ENCODE data around the gene ZNF268. TPM values are rescaled to one million over a fixed set of nuclear protein-coding genes. Genes with fewer than 3 reads are reported as not detected.

ZNF268 gene
- polyA plus RNA-seq, 3 donors, result 3.3 to 6.0 (median 5.8) TPM

DNA sequence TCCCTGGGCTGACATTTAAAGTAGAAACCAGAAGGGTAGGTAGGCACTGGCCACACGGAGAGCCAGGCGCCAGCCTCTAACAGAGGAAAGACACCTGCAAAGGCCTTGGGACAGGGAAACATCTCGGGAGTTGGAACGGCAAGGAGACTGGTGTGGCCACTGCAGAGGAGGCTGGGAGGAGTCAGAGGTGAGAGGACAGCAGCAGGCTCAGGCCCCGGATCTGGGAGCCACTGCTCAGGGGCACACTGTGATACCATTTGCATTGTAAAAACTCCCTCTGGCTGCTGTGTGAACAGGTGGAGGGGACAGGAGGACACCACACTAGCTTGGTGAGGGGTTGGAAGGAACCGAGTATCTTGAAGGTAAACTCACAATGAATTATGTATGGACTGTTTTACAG lies 51.7 kb downstream of the ZNF268 start:
- no peak overlapping the region for H3K4me2 ChIP-seq (replicated peaks; ENCODE audit: extremely low read depth, low read length, poor library complexity, severe bottlenecking)
- no peaks in the 10 kb centered on the region for H3K27me3 ChIP-seq (ENCODE audit: control insufficient read depth in 2 of 2, insufficient read depth in 2 of 2, low read length in 2 of 2)
- peaks cover 0 to 2% (median 2%) of the 10 kb centered on the region in 3 donors for H3K27me3 Mint-ChIP-seq (ENCODE audit: low read depth in 3 of 3)
- no peak overlapping the region for H3K4me3 ChIP-seq (replicated peaks in 1 of 3; ENCODE audit: low read depth in 2 of 3, low read length in 3 of 3)
- TF ChIP-seq, protein P1, sequence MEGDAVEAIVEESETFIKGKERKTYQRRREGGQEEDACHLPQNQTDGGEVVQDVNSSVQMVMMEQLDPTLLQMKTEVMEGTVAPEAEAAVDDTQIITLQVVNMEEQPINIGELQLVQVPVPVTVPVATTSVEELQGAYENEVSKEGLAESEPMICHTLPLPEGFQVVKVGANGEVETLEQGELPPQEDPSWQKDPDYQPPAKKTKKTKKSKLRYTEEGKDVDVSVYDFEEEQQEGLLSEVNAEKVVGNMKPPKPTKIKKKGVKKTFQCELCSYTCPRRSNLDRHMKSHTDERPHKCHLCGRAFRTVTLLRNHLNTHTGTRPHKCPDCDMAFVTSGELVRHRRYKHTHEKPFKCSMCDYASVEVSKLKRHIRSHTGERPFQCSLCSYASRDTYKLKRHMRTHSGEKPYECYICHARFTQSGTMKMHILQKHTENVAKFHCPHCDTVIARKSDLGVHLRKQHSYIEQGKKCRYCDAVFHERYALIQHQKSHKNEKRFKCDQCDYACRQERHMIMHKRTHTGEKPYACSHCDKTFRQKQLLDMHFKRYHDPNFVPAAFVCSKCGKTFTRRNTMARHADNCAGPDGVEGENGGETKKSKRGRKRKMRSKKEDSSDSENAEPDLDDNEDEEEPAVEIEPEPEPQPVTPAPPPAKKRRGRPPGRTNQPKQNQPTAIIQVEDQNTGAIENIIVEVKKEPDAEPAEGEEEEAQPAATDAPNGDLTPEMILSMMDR (IDR thresholded peaks at IDR 0.05), result no peak
- peaks cover 57 to 93% (median 82%) of the 10 kb centered on the region in 7 donors for H3K9me3 Mint-ChIP-seq
- peaks cover 89 to 96% of the 10 kb centered on the region in 2 donors for H3K9me3 ChIP-seq (replicated peaks in 1 of 2; ENCODE audit: control insufficient read depth in 1 of 2, insufficient read depth in 1 of 2, low read length in 2 of 2)
- no peaks in the 10 kb centered on the region for H4K20me1 ChIP-seq (ENCODE audit: insufficient read depth, low read length)
- H3K4me1 ChIP-seq (ENCODE audit: control insufficient read depth in 1 of 2, insufficient read depth in 2 of 2, low read length in 2 of 2), result no peaks in the 10 kb centered on the region
- no peaks in the 10 kb centered on the region for H3K36me3 ChIP-seq (replicated peaks in 1 of 2; ENCODE audit: control insufficient read depth in 1 of 2, insufficient read depth in 2 of 2, low read length in 2 of 2)
- no peak overlapping the region for H3K27ac ChIP-seq (ENCODE audit: low read depth in 1 of 2, low read length in 2 of 2)
- H3K36me3 Mint-ChIP-seq, result no peaks in the 10 kb centered on the region
- no peak overlapping the region for H3K4me3 Mint-ChIP-seq
- intact Hi-C loops (cut with micrococcal nuclease), result no loop called here
- no peak for DNase-seq
- no peaks in the 10 kb centered on the region for H3K79me2 ChIP-seq (ENCODE audit: insufficient read depth, low read length)
- H3K9ac ChIP-seq (ENCODE audit: insufficient read depth, low read length, poor library complexity, severe bottlenecking), result no peak overlapping the region
- no peak overlapping the region for H3K27ac Mint-ChIP-seq
- H3K4me1 Mint-ChIP-seq, result no peaks in the 10 kb centered on the region
- H2AFZ ChIP-seq (ENCODE audit: insufficient read depth, low read depth, low read length, poor library complexity, severe bottlenecking), result no peak overlapping the region
- 88% methylated on average over 4 of the region's 6 CpGs for WGBS (ENCODE audit: insufficient coverage)

DNA sequence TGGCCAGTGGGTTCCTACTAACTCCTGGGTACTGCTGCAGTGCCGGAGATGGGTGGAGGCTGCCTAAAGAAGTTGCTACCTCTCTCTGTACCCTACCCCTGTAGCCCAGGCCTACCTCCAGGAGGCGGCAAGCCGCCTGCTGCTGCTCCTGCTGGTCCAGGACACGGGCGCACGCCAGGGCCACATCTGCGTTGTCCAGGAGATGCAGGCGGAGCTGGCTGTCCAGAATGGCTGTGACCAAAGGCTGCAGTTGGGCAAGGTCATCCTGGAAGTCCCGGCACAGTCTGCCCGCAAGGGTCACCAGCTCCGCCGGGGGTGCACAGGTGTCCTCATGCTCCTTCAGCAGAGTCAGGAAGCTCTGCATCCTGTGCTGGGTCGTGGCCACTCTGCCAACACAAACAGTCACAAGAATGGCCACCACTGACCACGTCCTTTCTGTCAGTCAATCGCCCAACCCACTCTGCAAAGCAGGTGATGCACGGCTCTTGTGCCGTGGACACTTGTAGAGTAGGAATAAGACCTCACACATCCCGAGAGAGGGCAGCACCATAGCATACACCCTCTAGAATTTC lies 52.8 kb downstream of the ZNF268 start:
- WGBS (ENCODE audit: insufficient coverage), result 92% methylated on average over 16 of the region's 18 CpGs
- Mint-ChIP-seq H3K27ac (no peak overlapping the region), H3K4me3 (no peak overlapping the region), H3K27me3 (ENCODE audit: low read depth in 3 of 3) (peaks cover 0 to 2% (median 2%) of the 10 kb centered on the region in 3 donors), H3K36me3 (no peaks in the 10 kb centered on the region), H3K4me1 (no peaks in the 10 kb centered on the region), H3K9me3 (peaks cover 52 to 86% (median 79%) of the 10 kb centered on the region in 7 donors)
- no peak overlapping the region for H2AFZ ChIP-seq (ENCODE audit: insufficient read depth, low read depth, low read length, poor library complexity, severe bottlenecking)
- no peak overlapping the region for H3K4me3 ChIP-seq (replicated peaks in 1 of 3; ENCODE audit: low read depth in 2 of 3, low read length in 3 of 3)
- intact Hi-C loops (cut with micrococcal nuclease), result no loop called here
- H3K4me2 ChIP-seq (replicated peaks; ENCODE audit: extremely low read depth, low read length, poor library complexity, severe bottlenecking), result no peak overlapping the region
- no peaks in the 10 kb centered on the region for H3K4me1 ChIP-seq (ENCODE audit: control insufficient read depth in 1 of 2, insufficient read depth in 2 of 2, low read length in 2 of 2)
- no peaks in the 10 kb centered on the region for H3K27me3 ChIP-seq (ENCODE audit: control insufficient read depth in 2 of 2, insufficient read depth in 2 of 2, low read length in 2 of 2)
- H3K27ac ChIP-seq (ENCODE audit: low read depth in 1 of 2, low read length in 2 of 2), result no peak overlapping the region
- no peak for DNase-seq
- no peaks in the 10 kb centered on the region for H3K79me2 ChIP-seq (ENCODE audit: insufficient read depth, low read length)
- H3K36me3 ChIP-seq (replicated peaks in 1 of 2; ENCODE audit: control insufficient read depth in 1 of 2, insufficient read depth in 2 of 2, low read length in 2 of 2), result no peaks in the 10 kb centered on the region
- no peaks in the 10 kb centered on the region for H4K20me1 ChIP-seq (ENCODE audit: insufficient read depth, low read length)
- H3K9me3 ChIP-seq (replicated peaks in 1 of 2; ENCODE audit: control insufficient read depth in 1 of 2, insufficient read depth in 1 of 2, low read length in 2 of 2), result peaks cover 85 to 96% of the 10 kb centered on the region in 2 donors
- H3K9ac ChIP-seq (ENCODE audit: insufficient read depth, low read length, poor library complexity, severe bottlenecking), result no peak overlapping the region
- TF ChIP-seq, protein P1 (IDR thresholded peaks at IDR 0.05), result no peak
